Inferior parietal cortex (tissue), 1 donor: ENCODE measurements around the gene ZBTB46.

Experiments
- DNase-seq: peaks from one replicate; pipeline ENCODE4 v3.0.0-alpha.2; 2016; ENCODE audit errors: extremely low spot score

Gene ZBTB46

GRCh38 chr20:63696306-63696627, 134.8 kb downstream of the ZBTB46 start:
- no peak for DNase-seq

- DNase-seq, result no peak
Observed at GRCh38 chr20:63695424-63696305, 135.4 kb downstream of the ZBTB46 start.

GRCh38 chr20:63694584-63695423, 136.3 kb downstream of the ZBTB46 start:
- no peak for DNase-seq

GRCh38 chr20:63693733-63694583, 137.1 kb downstream of the ZBTB46 start:
- DNase-seq, result no peak
